GF-D8 (cell line): Measurements from ENCODE around the gene COL4A2.

Experiments
- DNase-seq: peaks from one replicate; lab custom pipeline; 2025; lab: John Stamatoyannopoulos, UW

Gene COL4A2

GRCh38 chr13:110306960-110307766, at the start of gene COL4A2, which contains the start of gene COL4A1:
TSS of gene COL4A2 (plus strand) at chr13:110307284. CDS start at chr13:110307904, 620 bp downstream.
TSS of gene COL4A1 (minus strand) at chr13:110307157. CDS start at chr13:110307027, 130 bp downstream.
- DNase-seq, result no peak

- DNase-seq, result no peak
Measured at GRCh38 chr13:110257408-110257807, 49.7 kb upstream of the COL4A2 start.

- no peak for DNase-seq
Measured at GRCh38 chr13:110258876-110259631, 48.0 kb upstream of the COL4A2 start.

- no peak for DNase-seq
Measured at GRCh38 chr13:110259651-110260050, 47.4 kb upstream of the COL4A2 start.

GRCh38 chr13:110261166-110262081, 45.7 kb upstream of the COL4A2 start:
- no peak for DNase-seq

GRCh38 chr13:110262082-110262436, 45.0 kb upstream of the COL4A2 start:
- DNase-seq, result no peak

GRCh38 chr13:110262508-110263291, 44.4 kb upstream of the COL4A2 start:
- no peak for DNase-seq

- DNase-seq, result no peak
Measured at GRCh38 chr13:110263404-110263803, 43.7 kb upstream of the COL4A2 start.

- no peak for DNase-seq
Measured at GRCh38 chr13:110263888-110264287, 43.2 kb upstream of the COL4A2 start.

- no peak for DNase-seq
Measured at GRCh38 chr13:110264685-110265275, 42.3 kb upstream of the COL4A2 start.

- DNase-seq, result no peak
Measured at GRCh38 chr13:110265341-110265681, 41.8 kb upstream of the COL4A2 start.

- DNase-seq, result no peak
Measured at GRCh38 chr13:110265682-110266430, 41.2 kb upstream of the COL4A2 start.

- no peak for DNase-seq
Measured at GRCh38 chr13:110266431-110266809, 40.7 kb upstream of the COL4A2 start.

GRCh38 chr13:110266983-110267382, 40.1 kb upstream of the COL4A2 start:
- DNase-seq, result no peak

GRCh38 chr13:110268061-110268460, 39.0 kb upstream of the COL4A2 start:
- no peak for DNase-seq

- DNase-seq, result no peak
Measured at GRCh38 chr13:110268576-110269185, 38.4 kb upstream of the COL4A2 start.

GRCh38 chr13:110269509-110270185, 37.4 kb upstream of the COL4A2 start:
- DNase-seq, result no peak

- no peak for DNase-seq
Measured at GRCh38 chr13:110270507-110270906, 36.6 kb upstream of the COL4A2 start.

- no peak for DNase-seq
Measured at GRCh38 chr13:110271313-110271712, 35.8 kb upstream of the COL4A2 start.
